ENCODE data around the gene ADGRF4. TPM values are rescaled to one million over a fixed set of nuclear protein-coding genes. Genes with fewer than 3 reads are reported as not detected.

Gene ADGRF4
- total RNA-seq, 1 donor from 2014 or later, result not detected

- CTCF ChIA-PET, result no interaction called here
- TF ChIP-seq, protein P1, sequence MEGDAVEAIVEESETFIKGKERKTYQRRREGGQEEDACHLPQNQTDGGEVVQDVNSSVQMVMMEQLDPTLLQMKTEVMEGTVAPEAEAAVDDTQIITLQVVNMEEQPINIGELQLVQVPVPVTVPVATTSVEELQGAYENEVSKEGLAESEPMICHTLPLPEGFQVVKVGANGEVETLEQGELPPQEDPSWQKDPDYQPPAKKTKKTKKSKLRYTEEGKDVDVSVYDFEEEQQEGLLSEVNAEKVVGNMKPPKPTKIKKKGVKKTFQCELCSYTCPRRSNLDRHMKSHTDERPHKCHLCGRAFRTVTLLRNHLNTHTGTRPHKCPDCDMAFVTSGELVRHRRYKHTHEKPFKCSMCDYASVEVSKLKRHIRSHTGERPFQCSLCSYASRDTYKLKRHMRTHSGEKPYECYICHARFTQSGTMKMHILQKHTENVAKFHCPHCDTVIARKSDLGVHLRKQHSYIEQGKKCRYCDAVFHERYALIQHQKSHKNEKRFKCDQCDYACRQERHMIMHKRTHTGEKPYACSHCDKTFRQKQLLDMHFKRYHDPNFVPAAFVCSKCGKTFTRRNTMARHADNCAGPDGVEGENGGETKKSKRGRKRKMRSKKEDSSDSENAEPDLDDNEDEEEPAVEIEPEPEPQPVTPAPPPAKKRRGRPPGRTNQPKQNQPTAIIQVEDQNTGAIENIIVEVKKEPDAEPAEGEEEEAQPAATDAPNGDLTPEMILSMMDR (IDR thresholded peaks at IDR 0.05), result no peak
- no peak for ATAC-seq (ENCODE audit: low read depth)
- Mint-ChIP-seq H3K9me3 (no peaks in the 10 kb centered on the region), H3K4me1 (no peaks in the 10 kb centered on the region), H3K27ac (no peak overlapping the region), H3K27me3 (peaks cover 31% of the 10 kb centered on the region), H3K4me3 (no peak overlapping the region), H3K36me3 (ENCODE audit: low read depth) (no peaks in the 10 kb centered on the region)
- DNase-seq, result no peak
- POLR2A ChIA-PET, result no interaction called here
- intact Hi-C loops (cut with micrococcal nuclease), result no loop called here
Measured at GRCh38 chr6:47669684-47670513, 28.5 kb upstream of the ADGRF4 start.

GRCh38 chr6:47670851-47671250 lies 27.5 kb upstream of the ADGRF4 start:
- Mint-ChIP-seq H3K36me3 (ENCODE audit: low read depth) (no peaks in the 10 kb centered on the region), H3K27ac (no peak overlapping the region), H3K4me1 (no peaks in the 10 kb centered on the region), H3K9me3 (no peaks in the 10 kb centered on the region), H3K27me3 (peaks cover 27% of the 10 kb centered on the region), H3K4me3 (no peak overlapping the region)
- TF ChIP-seq, protein P1 (IDR thresholded peaks at IDR 0.05), result no peak
- ChIA-PET CTCF (no interaction called here), POLR2A (no interaction called here)
- intact Hi-C loops (cut with micrococcal nuclease), result no loop called here
- DNase-seq (no peak), ATAC-seq (ENCODE audit: low read depth) (no peak)

DNA sequence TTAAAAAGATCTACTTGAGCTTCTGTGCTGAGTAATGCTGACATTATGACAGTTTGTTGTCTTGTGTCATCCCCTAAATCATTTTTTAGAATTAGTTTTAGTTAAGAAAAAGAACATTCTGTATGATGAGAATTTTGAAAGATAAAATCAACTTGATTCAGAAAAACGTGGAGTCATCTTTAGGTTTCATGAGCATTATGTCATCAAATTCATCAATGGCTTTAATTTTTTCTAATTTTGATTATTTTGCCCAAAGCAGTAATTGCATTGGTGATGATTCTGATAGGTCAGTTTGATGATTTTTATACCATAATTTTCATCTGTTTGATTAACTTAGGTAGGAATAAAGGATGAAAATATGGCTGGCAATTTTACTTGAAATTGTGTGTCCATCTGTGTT lies 26.6 kb upstream of the ADGRF4 start:
- no peaks in the 10 kb centered on the region for H3K4me1 Mint-ChIP-seq
- TF ChIP-seq, protein P1 (IDR thresholded peaks at IDR 0.05), result no peak
- no peak overlapping the region for H3K4me3 Mint-ChIP-seq
- H3K27ac Mint-ChIP-seq, result no peak overlapping the region
- intact Hi-C loops (cut with micrococcal nuclease), result no loop called here
- ChIA-PET POLR2A (no interaction called here), CTCF (no interaction called here)
- no peaks in the 10 kb centered on the region for H3K9me3 Mint-ChIP-seq
- DNase-seq (no peak), ATAC-seq (ENCODE audit: low read depth) (no peak)
- no peaks in the 10 kb centered on the region for H3K36me3 Mint-ChIP-seq (ENCODE audit: low read depth)
- peaks cover 21% of the 10 kb centered on the region for H3K27me3 Mint-ChIP-seq

- ATAC-seq (ENCODE audit: low read depth) (no peak), DNase-seq (no peak)
- H3K9me3 Mint-ChIP-seq, result no peaks in the 10 kb centered on the region
- peaks cover 16% of the 10 kb centered on the region for H3K27me3 Mint-ChIP-seq
- H3K4me3 Mint-ChIP-seq, result no peak overlapping the region
- POLR2A ChIA-PET, result no interaction called here
- CTCF ChIA-PET, result no interaction called here
- no peak overlapping the region for H3K27ac Mint-ChIP-seq
- H3K4me1 Mint-ChIP-seq, result no peaks in the 10 kb centered on the region
- TF ChIP-seq, protein P1 (IDR thresholded peaks at IDR 0.05), result no peak
- intact Hi-C loops (cut with micrococcal nuclease), result no loop called here
- H3K36me3 Mint-ChIP-seq (ENCODE audit: low read depth), result no peaks in the 10 kb centered on the region
Measured at GRCh38 chr6:47672816-47673215, 25.6 kb upstream of the ADGRF4 start.

GRCh38 chr6:47674673-47675072 lies 23.7 kb upstream of the ADGRF4 start:
- no peak for DNase-seq
- no peak overlapping the region for H3K4me3 Mint-ChIP-seq
- no peaks in the 10 kb centered on the region for H3K36me3 Mint-ChIP-seq (ENCODE audit: low read depth)
- no peaks in the 10 kb centered on the region for H3K4me1 Mint-ChIP-seq
- ChIA-PET CTCF (no interaction called here), POLR2A (no interaction called here)
- no peak for ATAC-seq (ENCODE audit: low read depth)
- intact Hi-C loops (cut with micrococcal nuclease), result no loop called here
- H3K9me3 Mint-ChIP-seq, result no peaks in the 10 kb centered on the region
- no peak overlapping the region for H3K27ac Mint-ChIP-seq
- TF ChIP-seq, protein P1 (IDR thresholded peaks at IDR 0.05), result no peak
- peaks cover 5% of the 10 kb centered on the region for H3K27me3 Mint-ChIP-seq
